Endometrial microvascular endothelial cells (primary cell): ENCODE measurements around the gene CCDC88A. TPM values are rescaled to one million over a fixed set of nuclear protein-coding genes. Genes with fewer than 3 reads are reported as not detected.
"Not testable (repeated sequence)": the region's sequence is repeated elsewhere in the genome, so short reads cannot be mapped to it uniquely, and the experiment has no call there.

Experiments
- in situ Hi-C: cut with HindIII; loops from 2 replicates; pipeline ENCODE4 v1.10.0; 2017; ENCODE audit warnings: low sequenced_read_pairs, low pct_unique_long_range_greater_than_20kb; ENCODE audit errors: inconsistent ontology term
- total RNA-seq: library from RNA; depleted of rRNA; stranded (reverse); fragments of >200 nt; gene quantifications from one replicate; pipeline ENCODE4 v1.2.3, GENCODE V29; 2015; ENCODE audit errors: inconsistent ontology term

Gene CCDC88A
- total RNA-seq, 1 donor from 2014 or later, result 65.6 TPM

DNA sequence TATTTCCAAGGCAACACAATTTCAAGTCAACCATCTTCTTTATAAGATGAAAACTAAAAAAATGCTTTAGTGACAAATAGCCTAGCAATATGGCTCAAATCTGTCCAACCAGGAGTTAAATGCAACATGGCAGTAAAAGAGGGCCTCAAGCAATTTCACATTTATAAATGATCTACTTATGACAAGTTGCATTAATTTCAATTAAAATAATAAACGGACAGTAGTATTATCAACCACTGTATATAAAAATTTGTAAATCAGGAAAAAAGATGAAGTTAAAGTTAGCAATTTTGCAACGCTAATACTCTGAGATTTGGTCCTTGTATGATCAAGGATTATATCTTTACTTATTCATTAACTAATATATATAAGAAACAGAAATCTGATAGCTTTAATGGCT is 19.3 kb downstream of the CCDC88A start:
- in situ Hi-C loops, result no loop called here

DNA sequence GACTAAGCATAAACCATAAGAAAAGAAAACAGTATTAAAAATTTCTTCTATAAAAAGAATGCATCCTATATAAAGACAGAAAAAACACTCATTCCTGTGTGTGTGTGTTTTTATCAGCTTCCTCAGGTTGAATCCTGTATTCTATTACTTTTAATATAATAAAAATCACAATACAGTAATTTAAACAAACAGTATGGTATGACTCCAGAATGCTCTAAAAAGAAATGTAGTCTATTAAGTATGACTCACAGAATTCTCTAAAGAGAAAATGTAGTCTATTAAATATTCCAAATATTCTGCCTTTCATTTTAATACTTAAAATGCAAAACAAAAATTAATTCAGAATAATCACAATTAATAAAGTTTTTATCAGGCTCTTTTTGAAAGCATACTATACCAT is 19.8 kb downstream of the CCDC88A start:
- in situ Hi-C loops, result no loop called here

DNA sequence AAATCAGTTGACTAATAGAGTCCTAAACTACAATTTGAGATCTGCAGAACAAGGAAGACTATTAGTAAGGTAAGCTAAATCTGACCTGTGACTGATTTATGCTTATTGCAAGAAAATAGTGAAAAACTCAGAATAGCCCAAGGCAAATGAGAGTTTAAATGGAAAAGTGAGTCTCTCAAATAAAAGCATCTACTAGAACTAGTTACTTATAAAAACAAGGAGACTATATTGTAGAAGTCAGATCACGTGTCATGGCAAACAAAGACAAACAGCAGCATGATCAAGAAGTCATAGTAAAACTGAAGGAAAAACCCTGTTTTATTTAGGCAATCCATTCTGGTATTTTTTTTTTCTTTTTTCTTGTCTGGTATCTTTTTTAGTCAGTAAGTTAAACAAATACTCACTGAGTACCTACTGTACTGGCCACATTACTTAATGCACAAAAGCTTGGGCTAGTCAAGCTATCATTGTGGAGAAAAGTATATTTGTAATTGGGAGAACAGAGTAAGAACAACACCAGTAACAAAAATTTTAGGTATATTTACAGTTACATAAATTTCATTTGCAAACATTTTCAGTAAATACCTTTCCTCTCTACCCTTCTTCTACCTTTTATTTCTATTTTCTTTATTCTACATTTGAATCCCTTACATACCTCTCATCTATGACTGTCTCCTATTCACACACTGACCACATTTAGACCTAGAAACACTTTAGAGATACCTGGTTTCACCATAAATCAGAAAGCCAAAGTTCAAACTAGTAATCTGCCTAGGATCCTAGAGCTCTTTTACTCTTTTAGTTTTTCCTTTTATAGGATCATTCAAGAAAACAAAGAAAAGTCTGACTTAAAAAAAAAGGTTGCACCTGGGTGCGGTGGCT is 23.7 kb downstream of the CCDC88A start:
- in situ Hi-C loops, result no loop called here

DNA sequence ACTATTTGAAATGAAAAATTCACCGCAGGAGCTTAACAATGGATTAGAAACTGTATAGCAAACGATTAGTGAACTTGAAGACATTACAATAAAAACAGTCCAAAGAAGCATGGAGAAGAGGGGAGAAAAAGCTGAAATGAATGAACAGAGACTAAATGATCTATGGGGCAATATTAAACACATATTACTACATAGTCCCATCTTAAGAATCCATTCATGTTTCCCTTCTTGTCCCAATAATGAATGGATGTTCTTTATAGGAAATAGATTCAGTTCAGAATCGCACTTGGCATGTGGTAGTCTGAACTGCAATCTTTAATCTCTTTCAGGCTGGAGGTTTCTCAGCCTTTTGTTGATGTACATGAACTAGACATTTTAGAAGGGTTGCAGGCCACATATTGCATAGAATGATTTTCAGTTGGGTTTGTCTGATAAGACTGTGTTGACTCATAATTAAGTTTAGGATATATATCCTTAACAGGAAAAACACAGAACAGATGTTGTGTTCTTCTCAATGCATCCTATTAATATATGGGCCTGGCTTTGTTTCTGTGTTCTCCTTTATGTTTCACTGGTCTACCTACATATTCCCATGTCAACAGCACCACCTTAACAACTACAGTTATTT is 27.9 kb downstream of the CCDC88A start:
- in situ Hi-C loops, result no loop called here

DNA sequence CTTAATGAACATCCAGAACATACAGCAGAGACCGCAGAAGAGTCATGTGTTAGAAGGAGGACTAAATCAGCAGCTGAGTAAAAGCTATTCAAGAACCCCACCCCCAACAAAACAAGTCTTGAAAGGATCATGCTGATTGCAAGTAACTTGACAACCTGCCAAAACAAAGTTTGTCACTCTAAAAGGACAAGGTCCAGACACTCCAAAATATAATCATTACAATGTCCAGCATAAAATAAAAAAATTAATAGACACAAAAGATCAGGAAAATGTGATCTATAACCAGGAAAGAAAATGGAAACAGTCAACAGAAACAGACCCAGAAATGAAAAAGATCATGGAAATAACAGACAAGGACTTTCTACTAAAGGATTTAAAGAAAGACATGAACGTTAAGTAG is 28.5 kb downstream of the CCDC88A start:
- in situ Hi-C loops, result no loop called here

DNA sequence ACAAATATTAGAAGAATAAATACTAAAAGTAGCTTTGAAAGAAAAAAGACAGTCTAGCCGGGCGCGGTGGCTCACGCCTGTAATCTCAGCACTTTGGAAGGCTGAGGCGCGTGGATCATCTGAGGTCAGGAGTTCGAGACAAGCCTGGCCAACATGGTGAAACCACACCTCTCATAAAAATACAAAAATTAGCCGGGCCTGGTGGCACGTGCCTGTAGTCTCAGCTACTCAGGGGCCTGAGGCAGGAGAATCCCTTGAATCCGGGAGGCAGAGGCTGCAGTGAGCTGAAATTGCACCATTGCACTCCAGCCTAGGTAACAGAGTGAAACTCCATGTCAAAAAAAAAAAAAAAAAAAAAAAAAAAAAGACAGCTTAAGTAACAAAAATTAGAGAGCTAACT is 34.1 kb downstream of the CCDC88A start:
- in situ Hi-C loops, result not testable (repeated sequence)

DNA sequence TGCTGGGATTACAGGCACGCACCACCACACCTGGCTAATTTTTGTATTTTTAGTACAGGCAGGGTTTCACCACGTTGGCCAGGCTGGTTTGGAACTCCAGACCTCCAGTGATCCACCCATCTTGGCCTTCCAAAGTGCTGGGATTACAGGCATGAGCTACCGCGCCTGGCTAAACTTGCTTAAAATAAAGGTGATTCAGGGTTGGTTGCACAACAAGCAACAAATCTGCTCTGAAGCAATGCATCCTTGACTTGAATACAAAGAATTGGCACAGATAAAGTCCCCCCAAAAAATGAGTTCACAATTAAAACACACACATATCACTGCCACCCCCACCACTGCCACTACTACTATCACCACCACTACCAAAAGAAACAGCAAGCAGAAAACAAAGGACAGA is 34.9 kb downstream of the CCDC88A start:
- in situ Hi-C loops, result no loop called here

DNA sequence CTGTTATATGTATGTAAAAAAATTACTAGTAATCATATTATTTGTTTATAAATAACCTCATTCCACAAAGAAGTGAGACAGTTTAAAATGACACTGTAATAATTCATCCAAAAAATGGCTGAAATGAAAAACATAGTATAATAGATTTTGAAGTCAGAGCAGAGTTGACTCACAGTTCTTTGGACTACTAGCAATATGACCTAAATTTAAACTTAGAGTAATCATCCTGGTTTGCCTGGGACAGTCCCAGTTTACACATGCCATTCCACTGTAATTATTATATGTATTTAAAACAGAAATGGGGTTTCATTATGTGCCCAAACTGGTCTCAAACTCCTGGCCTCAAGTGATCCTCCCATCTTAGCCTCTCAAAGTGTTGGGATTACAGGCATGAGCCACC is 48.3 kb downstream of the CCDC88A start:
- in situ Hi-C loops, result no loop called here

DNA sequence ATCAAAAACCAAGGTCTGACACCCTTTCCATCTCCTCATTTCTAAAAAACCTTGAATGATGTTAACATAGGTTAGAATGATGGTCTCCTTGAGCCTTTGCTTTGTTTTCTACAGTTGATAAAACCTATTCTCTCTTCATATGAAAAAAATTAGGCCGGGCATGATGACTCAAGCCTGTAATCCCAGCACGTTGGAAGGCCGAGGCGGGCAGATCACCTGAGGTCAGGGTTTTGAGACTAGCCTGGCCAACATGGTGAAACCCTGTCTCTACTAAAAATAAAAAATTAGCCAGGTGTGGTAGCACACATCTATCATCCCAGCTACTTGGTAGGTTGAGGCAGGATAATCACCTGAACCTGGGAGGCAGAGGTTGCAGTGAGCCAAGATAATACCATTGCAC is 49.4 kb downstream of the CCDC88A start:
- in situ Hi-C loops, result no loop called here

DNA sequence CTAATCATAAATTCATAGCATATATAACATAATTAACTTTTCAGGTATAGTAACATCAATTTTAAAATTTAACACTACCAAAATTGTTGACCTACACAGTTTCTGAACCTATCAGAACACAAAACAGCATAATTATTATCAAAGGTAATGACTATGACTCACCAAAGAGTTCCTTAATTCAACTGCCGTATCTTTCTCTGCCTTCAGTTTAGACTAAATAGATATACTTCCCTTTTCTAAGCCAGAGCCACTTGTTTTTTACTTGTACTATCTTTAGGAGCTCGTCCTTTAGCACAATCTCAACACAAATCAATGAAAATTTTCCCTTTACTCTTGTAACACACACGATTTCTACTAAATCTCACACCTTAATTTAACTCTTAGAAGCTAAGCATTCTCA is 54.4 kb downstream of the CCDC88A start:
- in situ Hi-C loops, result no loop called here

DNA sequence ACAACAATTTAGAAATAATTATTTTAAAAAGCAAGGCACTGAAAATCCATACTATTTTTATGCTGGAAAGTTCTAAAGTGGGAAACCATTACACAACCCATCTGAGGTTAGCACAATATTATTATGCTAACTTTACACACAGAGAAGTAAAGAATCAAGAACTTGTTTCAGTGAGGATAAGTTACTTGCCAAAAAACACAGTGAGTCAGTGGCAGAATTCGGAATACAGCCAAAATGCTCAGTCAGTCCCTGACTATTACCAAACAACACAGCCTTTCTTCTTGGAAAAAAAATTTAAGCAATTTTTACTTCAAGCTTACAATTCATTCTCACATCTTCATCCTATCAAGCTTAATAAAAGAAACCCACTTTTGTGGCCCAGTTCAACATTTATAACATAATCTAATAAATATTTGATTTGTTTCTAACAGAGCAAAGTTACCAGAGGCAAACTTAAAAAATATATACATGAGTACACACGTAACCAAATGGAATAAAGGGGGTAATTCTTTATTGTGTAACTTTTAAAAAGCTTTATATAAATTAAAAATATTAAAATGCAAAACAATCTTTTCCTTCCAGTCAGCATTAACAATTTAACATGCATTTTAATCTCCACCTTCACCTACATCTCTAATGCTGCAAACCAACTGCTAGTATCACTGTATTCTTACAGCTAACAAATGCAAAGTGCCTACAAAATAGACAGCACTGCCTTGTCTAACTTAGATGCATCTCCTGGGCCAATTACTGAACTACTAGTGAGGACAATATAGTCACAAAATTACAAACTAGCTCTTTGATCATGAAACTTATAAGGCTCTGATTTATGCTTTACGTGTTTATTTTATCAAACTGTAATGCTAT is 55.2 kb downstream of the CCDC88A start:
- in situ Hi-C loops, result no loop called here

DNA sequence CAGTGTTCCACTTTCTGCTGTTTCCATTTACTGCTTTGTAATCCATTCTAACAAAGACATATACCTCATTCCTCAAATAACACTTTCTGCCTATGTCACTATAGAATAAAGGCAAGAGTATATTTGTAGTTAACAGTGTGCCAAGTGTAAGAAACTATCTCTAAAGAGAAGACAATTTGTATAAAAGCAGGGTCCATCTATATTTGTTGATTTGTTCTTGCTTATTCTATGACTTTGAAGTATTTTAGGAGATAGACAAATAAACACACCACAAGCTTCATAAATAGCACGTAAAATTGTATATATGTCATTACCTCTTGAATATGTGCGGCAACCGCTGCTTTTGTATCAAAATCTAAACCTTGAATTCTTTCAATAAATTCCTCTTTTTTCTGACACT is 56.0 kb downstream of the CCDC88A start:
- in situ Hi-C loops, result no loop called here

DNA sequence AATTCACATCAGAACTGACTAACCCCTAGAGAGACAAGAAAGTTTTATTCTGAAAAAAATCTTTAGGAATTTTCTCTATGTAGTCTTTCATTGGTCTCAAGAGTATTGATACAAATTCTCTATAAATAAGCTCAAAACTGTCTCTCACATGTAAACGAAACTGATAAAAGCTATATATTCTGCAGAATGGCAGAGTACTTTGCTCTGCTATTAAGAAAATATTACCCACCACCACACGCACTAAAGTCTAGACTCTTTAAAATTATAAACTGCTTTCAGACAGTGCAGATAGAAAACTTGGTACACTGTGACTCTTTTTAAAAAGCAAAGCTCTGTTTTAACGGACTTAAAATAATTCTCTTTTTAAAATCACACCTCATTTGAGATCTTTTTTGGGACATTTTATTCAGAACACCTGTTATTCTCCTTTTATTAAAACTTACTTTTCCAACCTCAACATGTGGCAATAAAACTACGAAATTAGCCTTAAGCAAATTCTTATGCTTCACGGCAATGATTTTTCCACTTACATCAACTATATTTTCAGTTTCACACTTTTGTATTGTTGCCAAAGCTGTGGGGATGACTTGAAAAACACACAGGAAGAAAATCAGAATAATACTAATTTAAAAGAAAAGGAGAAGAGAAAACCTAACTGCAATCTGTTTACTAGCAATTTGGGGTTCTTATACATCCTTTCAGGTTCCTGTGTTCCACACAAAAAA is 58.0 kb downstream of the CCDC88A start:
- in situ Hi-C loops, result no loop called here

DNA sequence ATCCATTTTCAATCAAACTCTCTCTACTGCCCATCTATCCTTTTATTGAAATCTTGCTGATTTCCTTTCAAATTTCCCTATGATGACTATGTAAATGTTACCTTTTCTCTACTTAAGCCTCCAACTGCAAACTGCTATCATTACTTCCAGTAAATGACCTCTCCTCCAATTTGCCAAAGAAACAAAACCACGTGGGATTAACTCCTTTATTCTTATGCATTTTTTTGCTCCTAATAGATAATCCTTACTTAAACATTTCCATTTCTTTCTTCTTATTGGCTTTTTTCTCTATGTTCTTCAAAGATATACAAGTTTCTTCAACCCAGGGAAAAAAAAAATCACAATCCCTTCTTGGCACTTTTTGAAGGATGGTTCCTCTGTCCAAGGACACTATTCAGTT is 61.2 kb downstream of the CCDC88A start:
- in situ Hi-C loops, result no loop called here

DNA sequence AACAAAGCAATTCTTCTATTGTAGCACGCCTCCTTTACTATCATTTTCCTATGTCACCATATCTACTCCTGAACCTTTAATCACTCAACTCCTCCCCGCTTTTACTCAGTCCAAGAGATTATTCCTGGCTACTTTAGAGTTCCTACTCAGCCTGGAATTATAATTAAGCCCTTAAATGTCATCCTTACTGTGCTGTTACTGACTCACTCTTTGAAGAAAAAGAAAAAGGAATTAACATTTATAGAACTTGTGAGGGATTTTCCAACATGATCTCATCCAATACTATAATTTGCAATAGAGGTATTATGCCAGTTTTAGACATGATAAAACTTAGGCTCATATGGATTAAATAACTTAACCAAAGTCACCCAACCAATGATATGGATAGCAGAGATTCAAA is 61.7 kb downstream of the CCDC88A start:
- in situ Hi-C loops, result no loop called here

DNA sequence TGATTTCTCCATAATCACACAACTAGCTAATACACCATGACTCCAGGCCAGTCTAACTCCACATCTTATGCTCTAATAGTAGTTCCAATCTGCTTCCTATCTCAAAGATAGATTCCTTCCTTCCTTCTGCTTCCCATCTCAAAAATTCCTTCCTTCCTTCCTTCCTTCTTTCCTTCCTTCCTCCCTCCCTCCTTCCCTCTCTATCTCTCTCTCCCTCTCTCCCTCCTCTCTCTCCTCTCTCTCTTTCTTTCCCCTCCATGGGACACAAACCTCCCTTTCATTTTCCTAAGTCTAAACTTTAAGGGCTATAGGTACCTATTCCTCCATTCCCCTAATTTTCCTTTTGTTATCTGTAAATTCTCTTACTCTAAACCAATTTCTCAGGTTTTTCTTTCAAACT is 62.5 kb downstream of the CCDC88A start:
- in situ Hi-C loops, result no loop called here

DNA sequence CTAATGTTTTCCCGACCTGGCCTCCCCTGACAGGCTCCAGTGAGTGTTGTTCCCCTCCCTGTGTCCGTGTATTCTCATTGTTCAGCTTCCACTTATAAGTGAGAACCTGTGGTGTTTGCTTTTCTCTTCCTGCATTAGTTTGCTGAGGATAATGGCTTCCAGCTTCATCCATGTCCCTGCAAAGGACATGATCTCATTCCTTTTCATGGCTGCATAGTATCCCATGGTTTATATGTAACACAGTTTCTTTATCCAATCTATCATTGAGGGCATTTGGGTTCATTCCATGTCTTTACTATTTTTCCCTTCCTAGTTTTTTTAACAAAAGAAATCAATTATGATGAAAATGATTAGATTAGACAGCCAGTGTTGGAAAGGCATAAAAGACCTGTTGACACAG is 63.5 kb downstream of the CCDC88A start:
- in situ Hi-C loops, result not testable (repeated sequence)

DNA sequence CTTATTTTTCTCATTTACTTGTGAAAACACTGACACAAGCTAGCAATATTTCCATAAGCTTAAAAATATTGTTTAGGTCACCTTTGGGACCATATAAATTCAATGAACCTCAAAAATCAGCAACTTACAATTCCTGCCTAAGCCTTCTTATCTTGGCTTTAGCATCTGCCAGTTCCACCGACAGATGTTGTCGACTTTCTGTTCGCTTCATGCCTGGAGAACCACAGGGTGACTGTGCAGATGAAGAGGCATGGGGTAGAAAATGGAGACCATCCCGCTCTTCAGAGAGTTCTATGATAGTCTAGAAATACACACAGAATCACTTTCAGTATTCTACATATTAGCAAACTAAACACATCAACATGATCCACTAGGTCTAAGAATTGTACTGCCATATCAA is 64.2 kb downstream of the CCDC88A start:
- in situ Hi-C loops, result no loop called here

DNA sequence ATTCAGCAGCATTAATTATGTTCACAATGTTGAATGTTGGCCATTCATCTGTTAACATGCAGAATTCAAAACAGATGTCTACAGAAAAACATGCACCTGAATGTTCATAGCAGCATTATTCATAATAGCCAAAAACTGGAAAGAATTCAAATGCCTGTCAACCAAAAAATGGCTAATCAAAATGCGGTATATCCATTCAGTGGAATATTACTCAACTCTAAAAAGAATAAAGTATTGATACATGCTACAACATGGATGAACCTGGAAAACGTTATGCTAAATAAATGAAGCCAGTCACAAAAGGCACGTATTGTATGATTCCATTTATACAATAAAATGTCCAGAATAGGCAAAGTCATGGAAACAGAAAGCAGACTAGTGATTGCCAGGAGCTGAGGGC is 68.0 kb downstream of the CCDC88A start:
- in situ Hi-C loops, result no loop called here
